GM19043 (cell line): Measurements from ENCODE around the gene FGD5.

ENCODE experiments used
- ATAC-seq: cut with Tn5 transposase; IDR thresholded peaks from one replicate; pipeline ENCODE4 v1.9.1; 2021; ENCODE audit warnings: low read depth; ENCODE audit not compliant: unreplicated experiment

The FGD5 gene

GRCh38 chr3:14867936-14868570, 49.3 kb downstream of the FGD5 start:
- ATAC-seq = no peak

GRCh38 chr3:14869917-14870782, 51.4 kb downstream of the FGD5 start:
- no peak for ATAC-seq

GRCh38 chr3:14870783-14871060, 52.0 kb downstream of the FGD5 start:
- ATAC-seq = no peak

- ATAC-seq = no peak
These were observed 52.9 kb downstream of the FGD5 start for GRCh38 chr3:14871456-14872200.

GRCh38 chr3:14872706-14873105, 53.9 kb downstream of the FGD5 start:
- ATAC-seq = no peak

GRCh38 chr3:14874784-14875183, 56.0 kb downstream of the FGD5 start:
- no peak for ATAC-seq

GRCh38 chr3:14875411-14876175, 56.8 kb downstream of the FGD5 start:
- no peak for ATAC-seq

GRCh38 chr3:14876921-14877333, 58.2 kb downstream of the FGD5 start:
- no peak for ATAC-seq

GRCh38 chr3:14877469-14877868, 58.7 kb downstream of the FGD5 start:
- no peak for ATAC-seq

- ATAC-seq = no peak
These were observed 60.6 kb downstream of the FGD5 start for GRCh38 chr3:14879211-14879874.

- no peak for ATAC-seq
These were observed 61.8 kb downstream of the FGD5 start for GRCh38 chr3:14880447-14881106.

GRCh38 chr3:14883226-14883625, 64.5 kb downstream of the FGD5 start:
- no peak for ATAC-seq

- no peak for ATAC-seq
These were observed 65.9 kb downstream of the FGD5 start for GRCh38 chr3:14884665-14885064.

GRCh38 chr3:14885307-14885706, 66.5 kb downstream of the FGD5 start:
- no peak for ATAC-seq

GRCh38 chr3:14886101-14886500, 67.3 kb downstream of the FGD5 start:
- ATAC-seq = no peak

GRCh38 chr3:14889205-14889604, 70.4 kb downstream of the FGD5 start:
- ATAC-seq = no peak

GRCh38 chr3:14889943-14890342, 71.2 kb downstream of the FGD5 start:
- ATAC-seq = no peak

GRCh38 chr3:14890476-14890875, 71.7 kb downstream of the FGD5 start:
- ATAC-seq = no peak

GRCh38 chr3:14891135-14892132, 72.7 kb downstream of the FGD5 start:
- ATAC-seq = no peak
